PC-9 (cell line): ENCODE measurements around the gene CPED1.

Source experiments
- EZH2 ChIP-seq: fragments of 200-600 bp; sonication (generic); IDR thresholded peaks from 2 replicates; pipeline ENCODE4 v1.8.0; 2017; ENCODE audit warnings: antibody characterized with exemption, low read depth
- TF ChIP-seq, protein P1 (sequence below): fragments of 200-600 bp; sonication (generic); conservative IDR thresholded peaks from 2 replicates; pipeline ENCODE4 v1.6.1; 2017; ENCODE audit warnings: mixed run types, antibody characterized with exemption, mild to moderate bottlenecking, moderate library complexity

GRCh38 chr7:121329191-121330052, 340.9 kb downstream of the CPED1 start:
- TF ChIP-seq, protein P1, sequence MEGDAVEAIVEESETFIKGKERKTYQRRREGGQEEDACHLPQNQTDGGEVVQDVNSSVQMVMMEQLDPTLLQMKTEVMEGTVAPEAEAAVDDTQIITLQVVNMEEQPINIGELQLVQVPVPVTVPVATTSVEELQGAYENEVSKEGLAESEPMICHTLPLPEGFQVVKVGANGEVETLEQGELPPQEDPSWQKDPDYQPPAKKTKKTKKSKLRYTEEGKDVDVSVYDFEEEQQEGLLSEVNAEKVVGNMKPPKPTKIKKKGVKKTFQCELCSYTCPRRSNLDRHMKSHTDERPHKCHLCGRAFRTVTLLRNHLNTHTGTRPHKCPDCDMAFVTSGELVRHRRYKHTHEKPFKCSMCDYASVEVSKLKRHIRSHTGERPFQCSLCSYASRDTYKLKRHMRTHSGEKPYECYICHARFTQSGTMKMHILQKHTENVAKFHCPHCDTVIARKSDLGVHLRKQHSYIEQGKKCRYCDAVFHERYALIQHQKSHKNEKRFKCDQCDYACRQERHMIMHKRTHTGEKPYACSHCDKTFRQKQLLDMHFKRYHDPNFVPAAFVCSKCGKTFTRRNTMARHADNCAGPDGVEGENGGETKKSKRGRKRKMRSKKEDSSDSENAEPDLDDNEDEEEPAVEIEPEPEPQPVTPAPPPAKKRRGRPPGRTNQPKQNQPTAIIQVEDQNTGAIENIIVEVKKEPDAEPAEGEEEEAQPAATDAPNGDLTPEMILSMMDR: no peak; the same call in 1 of the 2 replicates
- TF ChIP-seq EZH2: no peak
